ENCODE results near the gene DPCD. TPM values are rescaled to one million over a fixed set of nuclear protein-coding genes. Genes with fewer than 3 reads are reported as not detected.

Gene DPCD
- total RNA-seq, 4 donors from 2014 or later = 13.8 to 24.2 (median 18.1) TPM

DNA sequence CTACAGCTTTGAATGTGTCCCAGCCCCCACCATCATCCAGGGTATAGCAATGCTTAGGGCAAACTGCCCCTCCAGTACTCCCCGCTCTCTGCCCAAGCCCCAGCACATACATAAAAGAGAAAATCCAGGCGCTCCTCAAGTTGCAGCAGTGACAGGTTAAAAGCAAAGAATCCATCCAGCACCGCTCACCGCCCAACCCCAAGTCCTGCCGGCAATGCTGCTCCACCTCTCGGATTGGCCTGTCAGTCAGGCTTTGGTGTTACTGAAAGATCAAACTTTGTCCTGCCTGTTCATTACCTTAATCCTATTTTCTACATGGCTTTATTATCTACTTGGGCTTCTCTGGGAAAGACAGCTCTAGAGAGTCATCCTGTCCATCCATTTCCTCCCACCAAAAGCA lies 31.9 kb downstream of the DPCD start:
- Histone ChIP-seq H3K36me3 (peaks cover 12 to 92% (median 56%) of the 10 kb centered on the region in 4 donors), H3K4me1 (peaks cover 0 to 7% (median 2%) of the 10 kb centered on the region in 4 donors), H3K27me3 (no peaks in the 10 kb centered on the region), H3K9me3 (no peaks in the 10 kb centered on the region), H3K4me3 (no peak overlapping the region), H3K27ac (replicated peaks in 1 of 4) (no peak overlapping the region)
- TF ChIP-seq POLR2AphosphoS5 (IDR thresholded peaks at IDR 0.05) (no peak), POLR2A (IDR thresholded peaks at IDR 0.05; ENCODE audit: low read depth) (no peak), EP300 (IDR thresholded peaks at IDR 0.05) (no peak)
- TF ChIP-seq, protein P1, sequence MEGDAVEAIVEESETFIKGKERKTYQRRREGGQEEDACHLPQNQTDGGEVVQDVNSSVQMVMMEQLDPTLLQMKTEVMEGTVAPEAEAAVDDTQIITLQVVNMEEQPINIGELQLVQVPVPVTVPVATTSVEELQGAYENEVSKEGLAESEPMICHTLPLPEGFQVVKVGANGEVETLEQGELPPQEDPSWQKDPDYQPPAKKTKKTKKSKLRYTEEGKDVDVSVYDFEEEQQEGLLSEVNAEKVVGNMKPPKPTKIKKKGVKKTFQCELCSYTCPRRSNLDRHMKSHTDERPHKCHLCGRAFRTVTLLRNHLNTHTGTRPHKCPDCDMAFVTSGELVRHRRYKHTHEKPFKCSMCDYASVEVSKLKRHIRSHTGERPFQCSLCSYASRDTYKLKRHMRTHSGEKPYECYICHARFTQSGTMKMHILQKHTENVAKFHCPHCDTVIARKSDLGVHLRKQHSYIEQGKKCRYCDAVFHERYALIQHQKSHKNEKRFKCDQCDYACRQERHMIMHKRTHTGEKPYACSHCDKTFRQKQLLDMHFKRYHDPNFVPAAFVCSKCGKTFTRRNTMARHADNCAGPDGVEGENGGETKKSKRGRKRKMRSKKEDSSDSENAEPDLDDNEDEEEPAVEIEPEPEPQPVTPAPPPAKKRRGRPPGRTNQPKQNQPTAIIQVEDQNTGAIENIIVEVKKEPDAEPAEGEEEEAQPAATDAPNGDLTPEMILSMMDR (IDR thresholded peaks at IDR 0.05) = no peak
- intact Hi-C loops (cut with DNase I) = no loop called here
- WGBS = 89% methylated on average over 6 of the region's 6 CpGs
- no peak for DNase-seq (ENCODE audit: extremely low spot score)

DNA sequence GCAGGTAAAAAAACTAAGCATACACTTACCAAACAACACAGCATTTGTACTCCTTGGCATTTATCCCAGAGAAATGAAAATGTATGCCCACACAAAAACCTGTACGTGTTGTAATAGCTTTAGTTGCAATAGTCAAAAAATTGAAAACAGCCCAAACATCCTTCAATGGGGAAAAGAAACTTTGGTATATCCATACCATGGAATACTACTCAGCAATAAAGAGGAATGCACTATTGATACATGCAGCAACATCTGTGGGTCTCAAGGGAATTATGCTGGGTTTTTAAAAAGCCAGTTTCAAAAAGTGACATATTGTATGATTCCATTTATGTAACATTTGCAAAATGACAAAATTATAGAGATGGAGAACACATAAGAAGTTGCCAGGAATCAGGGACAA lies 35.4 kb downstream of the DPCD start:
- Histone ChIP-seq H3K27ac (replicated peaks in 1 of 4) (no peak overlapping the region), H3K4me3 (no peak overlapping the region), H3K27me3 (no peaks in the 10 kb centered on the region), H3K9me3 (no peaks in the 10 kb centered on the region), H3K4me1 (peaks cover 0 to 8% (median 0%) of the 10 kb centered on the region in 4 donors), H3K36me3 (peaks cover 0 to 93% (median 44%) of the 10 kb centered on the region in 4 donors)
- TF ChIP-seq, protein P1 (IDR thresholded peaks at IDR 0.05) = no peak
- no peak for TF ChIP-seq POLR2A (IDR thresholded peaks at IDR 0.05; ENCODE audit: low read depth)
- no peak for TF ChIP-seq POLR2AphosphoS5 (IDR thresholded peaks at IDR 0.05)
- no peak for TF ChIP-seq EP300 (IDR thresholded peaks at IDR 0.05)
- WGBS = 87% methylated on average over 1 of the region's 1 CpG
- intact Hi-C loops (cut with DNase I) = no loop called here
- no peak for DNase-seq (ENCODE audit: extremely low spot score)

DNA sequence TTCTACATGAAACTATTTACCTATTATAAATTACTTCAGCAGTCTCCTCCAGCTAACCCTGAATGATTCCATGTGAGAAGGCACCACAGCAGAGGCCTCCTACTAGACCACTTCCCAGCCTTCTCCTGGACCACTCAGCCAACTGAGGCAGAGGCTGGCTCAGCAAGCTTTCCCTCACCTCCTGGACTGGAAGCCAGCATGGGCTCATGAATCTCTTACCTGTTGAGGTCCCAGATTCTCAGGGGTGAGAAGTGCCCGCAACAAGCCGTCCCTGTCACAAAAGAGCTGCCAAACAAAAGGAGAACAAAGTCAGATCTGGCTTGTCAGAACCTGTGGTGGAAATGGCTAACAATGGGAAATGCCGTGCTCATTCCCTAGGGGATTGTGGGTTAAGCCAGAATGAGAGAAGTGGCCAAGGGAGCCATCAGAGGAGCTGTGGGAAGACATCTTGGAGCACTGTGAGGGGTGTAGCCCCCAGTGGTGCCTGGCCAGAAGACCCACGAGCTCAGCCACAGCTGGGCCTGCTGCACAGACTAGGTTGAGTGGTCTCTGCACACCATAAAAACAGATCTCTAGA lies 36.5 kb downstream of the DPCD start:
- no peak for DNase-seq (ENCODE audit: extremely low spot score)
- TF ChIP-seq EP300 (IDR thresholded peaks at IDR 0.05) (no peak), POLR2AphosphoS5 (IDR thresholded peaks at IDR 0.05) (no peak), POLR2A (IDR thresholded peaks at IDR 0.05; ENCODE audit: low read depth) (no peak)
- TF ChIP-seq, protein P1 (IDR thresholded peaks at IDR 0.05) = no peak
- no peak overlapping the region for H3K27ac ChIP-seq (replicated peaks in 1 of 4)
- intact Hi-C loops (cut with DNase I) = no loop called here
- WGBS = 88% methylated on average over 4 of the region's 4 CpGs
- no peaks in the 10 kb centered on the region for H3K9me3 ChIP-seq
- peaks cover 0 to 8% (median 0%) of the 10 kb centered on the region in 4 donors for H3K4me1 ChIP-seq
- no peaks in the 10 kb centered on the region for H3K27me3 ChIP-seq
- H3K36me3 ChIP-seq = peaks cover 0 to 84% (median 40%) of the 10 kb centered on the region in 4 donors
- no peak overlapping the region for H3K4me3 ChIP-seq

DNA sequence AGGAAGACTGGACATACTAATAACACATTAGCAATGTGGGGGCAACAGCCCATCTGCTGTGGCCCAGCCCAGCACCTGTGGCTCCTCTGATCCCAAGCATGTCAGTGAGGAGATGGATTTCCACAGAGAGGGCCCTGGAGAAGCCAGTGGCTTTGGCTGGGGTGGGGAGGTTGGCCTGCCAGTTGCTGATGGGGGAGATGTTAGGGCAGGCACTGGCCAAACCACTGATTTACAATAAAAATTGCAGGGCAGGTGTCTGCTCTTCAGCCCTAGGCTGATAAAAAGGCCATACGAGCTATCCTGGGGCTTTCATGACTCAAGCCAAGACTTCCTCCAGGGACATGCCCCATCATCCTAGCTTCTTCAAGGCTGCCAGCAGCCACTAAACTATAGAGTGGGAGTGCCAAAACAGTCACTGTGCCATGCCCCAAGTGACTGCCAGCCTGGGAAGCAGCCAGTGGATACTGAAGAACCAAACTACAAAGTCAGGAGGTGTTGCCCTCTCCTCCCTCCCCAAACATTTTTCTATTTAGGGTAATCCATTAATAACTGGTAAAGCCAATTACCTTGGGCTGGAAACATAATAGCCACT lies 37.8 kb downstream of the DPCD start:
- Histone ChIP-seq H3K9me3 (no peaks in the 10 kb centered on the region), H3K27me3 (no peaks in the 10 kb centered on the region), H3K4me1 (peaks cover 0 to 8% (median 0%) of the 10 kb centered on the region in 4 donors), H3K4me3 (no peak overlapping the region), H3K36me3 (peaks cover 0 to 85% (median 32%) of the 10 kb centered on the region in 4 donors), H3K27ac (replicated peaks in 1 of 4) (no peak overlapping the region)
- DNase-seq (ENCODE audit: extremely low spot score) = no peak
- TF ChIP-seq POLR2AphosphoS5 (IDR thresholded peaks at IDR 0.05) (no peak), EP300 (IDR thresholded peaks at IDR 0.05) (no peak), POLR2A (IDR thresholded peaks at IDR 0.05; ENCODE audit: low read depth) (no peak)
- TF ChIP-seq, protein P1 (IDR thresholded peaks at IDR 0.05) = no peak
- intact Hi-C loops (cut with DNase I) = no loop called here
- 75% methylated on average over 1 of the region's 1 CpG for WGBS
